PFSK-1 (cell line): ENCODE data around the gene ZNF341.

Experiments
- POLR2AphosphoS5 ChIP-seq: IDR thresholded peaks from 2 replicates; pipeline ENCODE4 v1.6.1; 2012; ENCODE audit warnings: low read depth, mild to moderate bottlenecking, control low read depth, low read length, moderate library complexity
- TAF1 ChIP-seq: IDR thresholded peaks from 2 replicates; pipeline ENCODE4 v1.6.1; 2012; ENCODE audit warnings: low read length, control low read depth, borderline replicate concordance; ENCODE audit not compliant: insufficient read depth

DNA sequence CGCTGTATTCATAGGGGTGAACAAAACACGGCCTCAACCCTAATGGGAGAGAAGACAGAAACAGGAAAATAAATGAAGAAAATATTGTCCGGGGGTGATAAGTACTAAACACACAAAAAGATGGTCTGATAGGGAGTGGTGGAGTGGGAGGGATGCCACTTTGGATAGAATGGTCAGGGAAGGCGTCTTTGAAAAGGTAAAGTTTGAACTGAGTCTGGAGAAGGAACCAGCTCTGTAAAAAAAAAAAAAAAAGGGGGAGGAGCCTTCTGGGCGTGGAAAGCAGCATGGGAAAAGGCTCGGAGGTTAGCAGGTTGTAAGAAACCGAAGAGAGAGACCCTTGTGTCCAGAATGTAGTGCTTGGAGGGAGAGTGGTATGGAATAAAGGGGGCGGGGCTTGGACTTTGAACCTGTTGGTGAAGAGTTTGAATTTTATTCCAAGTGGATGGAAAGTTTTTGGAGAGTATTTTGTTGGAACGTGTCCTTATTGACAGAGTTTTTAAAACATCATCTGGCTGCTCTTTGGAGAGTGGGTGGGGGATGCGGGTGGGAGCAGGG, 81.2 kb downstream of the ZNF341 start:
- TF ChIP-seq POLR2AphosphoS5 (no peak), TAF1 (no peak)
